ENCODE data around the gene SH3BP1. TPM values are rescaled to one million over a fixed set of nuclear protein-coding genes. Genes with fewer than 3 reads are reported as not detected.

SH3BP1 gene
- total and polyA plus RNA-seq, 9 of the 15 experiments (the other 6 are each of a cell fraction or from before 2014, with no cell fraction given), result 0.10 to 36.2 (median 10.4) TPM

- TF ChIP-seq NCOA6 (IDR thresholded peaks at IDR 0.05), result no peak
- no peak for TF ChIP-seq ZNF408 (CRISPR knock-in tag; IDR thresholded peaks at IDR 0.05; ENCODE audit: low read depth)
- no peak for TF ChIP-seq ZBTB49 (CRISPR knock-in tag; IDR thresholded peaks at IDR 0.05; ENCODE audit: borderline replicate concordance)
- TF ChIP-seq GTF3C2 (IDR thresholded peaks at IDR 0.05; ENCODE audit: borderline replicate concordance, extremely low read depth, insufficient read length), result no peak
- TF ChIP-seq MTA3 (IDR thresholded peaks at IDR 0.05; ENCODE audit: borderline replicate concordance), result no peak
- TF ChIP-seq THRAP3 (IDR thresholded peaks at IDR 0.05; ENCODE audit: borderline replicate concordance), result no peak
- no peak for TF ChIP-seq HMGN3 (IDR thresholded peaks at IDR 0.05; ENCODE audit: borderline replicate concordance, extremely low read depth, insufficient read length, low read depth, low read length)
- TF ChIP-seq, protein P1, sequence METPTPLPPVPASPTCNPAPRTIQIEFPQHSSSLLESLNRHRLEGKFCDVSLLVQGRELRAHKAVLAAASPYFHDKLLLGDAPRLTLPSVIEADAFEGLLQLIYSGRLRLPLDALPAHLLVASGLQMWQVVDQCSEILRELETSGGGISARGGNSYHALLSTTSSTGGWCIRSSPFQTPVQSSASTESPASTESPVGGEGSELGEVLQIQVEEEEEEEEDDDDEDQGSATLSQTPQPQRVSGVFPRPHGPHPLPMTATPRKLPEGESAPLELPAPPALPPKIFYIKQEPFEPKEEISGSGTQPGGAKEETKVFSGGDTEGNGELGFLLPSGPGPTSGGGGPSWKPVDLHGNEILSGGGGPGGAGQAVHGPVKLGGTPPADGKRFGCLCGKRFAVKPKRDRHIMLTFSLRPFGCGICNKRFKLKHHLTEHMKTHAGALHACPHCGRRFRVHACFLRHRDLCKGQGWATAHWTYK (CRISPR knock-in tag; IDR thresholded peaks at IDR 0.05), result no peak
- no peak for TF ChIP-seq CXXC5 (CRISPR knock-in tag; IDR thresholded peaks at IDR 0.05)
- TF ChIP-seq RB1 (IDR thresholded peaks at IDR 0.05; ENCODE audit: low read depth), result no peak
- TF ChIP-seq, protein P2, sequence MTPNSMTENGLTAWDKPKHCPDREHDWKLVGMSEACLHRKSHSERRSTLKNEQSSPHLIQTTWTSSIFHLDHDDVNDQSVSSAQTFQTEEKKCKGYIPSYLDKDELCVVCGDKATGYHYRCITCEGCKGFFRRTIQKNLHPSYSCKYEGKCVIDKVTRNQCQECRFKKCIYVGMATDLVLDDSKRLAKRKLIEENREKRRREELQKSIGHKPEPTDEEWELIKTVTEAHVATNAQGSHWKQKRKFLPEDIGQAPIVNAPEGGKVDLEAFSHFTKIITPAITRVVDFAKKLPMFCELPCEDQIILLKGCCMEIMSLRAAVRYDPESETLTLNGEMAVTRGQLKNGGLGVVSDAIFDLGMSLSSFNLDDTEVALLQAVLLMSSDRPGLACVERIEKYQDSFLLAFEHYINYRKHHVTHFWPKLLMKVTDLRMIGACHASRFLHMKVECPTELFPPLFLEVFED (CRISPR knock-in tag; conservative IDR thresholded peaks at IDR 0.05), result no peak
These were observed 15.2 kb downstream of the SH3BP1 start (continued) for GRCh38 chr22:37654563-37655251.
